HG03103 (cell line): ENCODE measurements around the gene NSL1.
"Not testable (repeated sequence)": the region's sequence is repeated elsewhere in the genome, so short reads cannot be mapped to it uniquely, and the experiment has no call there.

ENCODE experiments used
- ATAC-seq: cut with Tn5 transposase; IDR thresholded peaks from one replicate; pipeline ENCODE4 v1.9.1; 2021; ENCODE audit warnings: low read depth; ENCODE audit not compliant: unreplicated experiment

NSL1 gene

GRCh38 chr1:212785871-212786270, 5.7 kb downstream of the NSL1 start:
- ATAC-seq = no peak

DNA sequence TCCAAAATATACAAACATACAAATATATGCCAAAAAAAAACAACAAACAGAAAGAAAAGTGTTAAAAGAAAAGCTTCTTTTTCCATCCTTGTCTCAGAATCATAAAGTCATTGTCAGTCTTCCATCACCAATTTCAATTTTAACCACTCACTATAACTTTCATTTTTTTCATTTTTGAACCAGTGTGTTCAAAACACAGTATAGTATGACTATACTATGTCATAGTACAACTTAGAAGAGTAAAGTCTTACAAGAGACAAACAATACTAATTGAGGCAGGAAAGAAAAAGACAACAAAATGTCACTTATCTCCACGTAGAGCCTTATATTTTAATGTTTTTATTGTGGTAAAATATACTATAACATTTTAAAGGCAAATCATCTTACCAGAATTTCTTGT, 7.6 kb downstream of the NSL1 start:
- ATAC-seq = no peak

DNA sequence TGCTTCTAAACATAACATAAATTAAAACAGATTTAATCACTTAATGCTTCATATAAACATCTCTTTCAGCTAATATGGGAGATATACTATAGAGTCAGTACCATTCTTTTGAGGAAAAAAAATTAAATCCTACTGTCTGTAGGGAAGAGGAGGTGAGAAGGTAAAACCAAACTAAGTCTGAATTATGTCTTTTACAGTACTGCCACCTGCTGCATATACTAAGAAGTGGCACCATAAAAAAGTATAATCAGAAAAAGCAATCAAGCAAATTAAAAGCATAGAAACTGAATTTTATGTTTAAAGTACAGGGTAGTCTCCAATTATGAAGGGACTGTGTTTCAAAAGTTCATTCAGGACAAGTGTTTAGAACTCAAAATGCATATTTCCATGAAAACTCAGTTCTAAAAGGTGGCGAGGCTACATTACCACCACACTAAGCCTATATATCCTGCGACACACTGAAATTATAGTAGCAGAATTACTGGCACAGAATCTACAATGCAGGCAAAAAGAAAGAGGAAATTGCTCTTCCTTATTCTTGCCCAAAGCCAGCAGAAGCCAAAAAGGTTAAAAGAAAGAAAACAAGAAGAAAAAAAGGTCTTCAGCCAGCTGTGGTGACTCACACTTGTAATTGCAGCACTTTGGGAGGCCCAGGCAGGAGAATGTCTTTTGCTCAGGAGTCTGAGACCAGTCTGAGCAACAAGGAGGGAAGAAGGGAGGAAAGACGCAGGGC, 9.0 kb downstream of the NSL1 start:
- no peak for ATAC-seq

DNA sequence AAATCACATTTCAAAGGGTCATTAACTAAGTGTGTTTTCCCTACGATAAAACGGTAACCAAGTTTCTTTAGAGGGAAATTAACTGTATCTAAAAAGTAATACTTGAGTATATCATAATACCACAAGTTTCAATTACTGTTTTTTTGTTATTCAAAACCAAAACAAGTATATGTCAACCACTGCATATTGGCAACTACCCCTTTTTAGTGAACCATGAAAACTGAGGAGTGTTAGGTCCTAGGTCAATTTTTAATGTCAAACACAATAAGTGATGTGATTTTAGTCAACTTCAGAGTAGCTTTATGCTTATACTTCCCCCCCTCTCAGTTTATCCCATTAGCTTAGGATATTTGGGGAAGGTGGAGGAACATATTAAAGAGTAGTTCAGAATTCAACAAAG, 10.4 kb downstream of the NSL1 start:
- no peak for ATAC-seq

DNA sequence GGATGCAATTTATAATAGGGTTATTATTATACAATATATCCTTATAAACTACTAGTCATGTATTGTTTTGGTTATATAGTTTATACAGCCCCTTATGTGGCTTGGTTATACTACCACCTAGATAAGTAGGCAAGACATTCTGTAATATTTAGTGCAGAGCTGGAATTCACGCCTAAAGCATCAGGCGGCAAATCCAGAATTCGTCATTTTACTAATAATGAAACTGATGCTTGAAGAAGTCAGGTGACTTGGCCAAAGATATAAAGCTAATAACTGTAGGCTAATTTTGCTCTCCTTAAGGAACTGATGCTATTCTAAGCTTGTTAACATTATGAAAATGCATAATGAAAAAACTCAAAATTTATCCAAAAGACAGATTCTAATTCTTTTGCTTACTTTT, 10.8 kb downstream of the NSL1 start:
- ATAC-seq = no peak

DNA sequence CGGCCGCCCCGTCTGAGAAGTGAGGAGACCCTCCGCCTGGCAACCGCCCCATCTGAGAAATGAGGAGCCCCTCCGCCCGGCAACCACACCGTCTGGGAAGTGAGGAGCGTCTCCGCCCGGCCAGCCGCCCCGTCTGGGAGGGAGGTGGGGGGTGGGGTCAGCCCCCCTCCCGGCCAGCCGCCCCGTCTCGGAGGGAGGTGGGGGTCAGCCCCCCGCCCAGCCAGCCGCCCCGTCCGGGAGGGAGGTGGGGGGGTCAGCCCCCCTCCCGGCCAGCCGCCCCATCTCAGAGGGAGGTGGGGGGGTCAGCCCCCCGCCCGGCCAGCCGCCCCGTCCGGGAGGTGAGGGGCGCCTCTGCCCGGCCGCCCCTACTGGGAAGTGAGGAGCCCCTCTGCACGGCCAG, 12.5 kb downstream of the NSL1 start:
- not testable (repeated sequence) for ATAC-seq

DNA sequence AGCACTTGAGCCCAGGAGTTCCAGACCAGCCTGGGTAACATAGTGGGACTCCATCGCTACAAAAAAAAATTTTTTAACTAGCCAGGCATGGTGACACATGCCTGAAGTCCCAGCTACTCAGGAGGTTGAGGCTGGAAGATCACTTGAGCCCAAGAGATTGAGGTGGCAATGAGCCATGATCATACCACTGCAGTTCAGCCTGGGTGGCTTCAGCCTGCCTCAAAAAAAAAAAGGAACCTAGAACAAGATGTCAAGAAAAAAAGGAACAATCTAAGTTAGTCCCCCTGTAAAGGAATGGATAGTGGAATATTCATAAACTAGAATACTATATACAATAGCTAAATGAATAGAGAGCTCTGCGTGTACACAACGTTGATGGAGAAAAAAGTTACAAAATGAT, 14.4 kb downstream of the NSL1 start:
- no peak for ATAC-seq

DNA sequence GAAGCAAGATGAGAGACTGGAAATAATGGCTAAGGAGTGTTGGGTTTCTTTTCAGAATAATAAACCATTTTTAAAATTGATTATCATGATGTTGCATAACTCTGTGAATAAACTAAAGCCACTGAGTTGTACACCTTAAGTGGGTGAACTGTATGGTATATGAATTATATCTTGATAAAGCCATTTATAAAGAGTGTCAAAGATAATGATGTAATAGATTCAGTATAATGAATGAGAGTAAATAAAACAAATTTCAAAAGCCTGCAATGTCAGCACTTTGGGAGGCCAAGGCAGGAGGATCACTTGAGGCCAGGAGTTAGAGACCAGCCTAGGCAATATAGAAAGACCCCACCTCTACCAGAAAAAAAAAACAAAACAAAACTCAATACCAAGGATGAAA, 16.3 kb downstream of the NSL1 start:
- no peak for ATAC-seq

- no peak for ATAC-seq
Observed at GRCh38 chr1:212774584-212774983, 17.0 kb downstream of the NSL1 start.

DNA sequence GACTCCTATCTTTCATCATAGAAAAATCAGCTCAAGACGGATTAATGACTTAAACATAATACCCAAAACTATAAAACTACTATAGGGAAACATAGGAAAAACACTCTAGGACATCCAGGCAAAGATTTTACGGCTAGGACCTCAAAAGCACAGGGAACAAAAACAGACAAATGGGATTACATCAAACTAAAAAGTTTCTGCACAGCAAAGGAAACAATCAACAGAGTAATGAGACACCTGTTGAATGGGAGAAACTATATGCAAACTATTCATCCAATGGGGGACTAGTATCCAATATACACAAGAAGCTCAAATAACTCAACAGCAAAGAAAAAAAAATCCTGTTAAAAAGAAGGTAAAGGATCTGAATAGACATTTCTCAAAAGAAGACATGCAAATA, 18.6 kb downstream of the NSL1 start:
- no peak for ATAC-seq

- ATAC-seq = no peak
Observed at GRCh38 chr1:212771341-212771740, 20.2 kb downstream of the NSL1 start.

- no peak for ATAC-seq
Observed at GRCh38 chr1:212769459-212770167, 22.0 kb downstream of the NSL1 start.

DNA sequence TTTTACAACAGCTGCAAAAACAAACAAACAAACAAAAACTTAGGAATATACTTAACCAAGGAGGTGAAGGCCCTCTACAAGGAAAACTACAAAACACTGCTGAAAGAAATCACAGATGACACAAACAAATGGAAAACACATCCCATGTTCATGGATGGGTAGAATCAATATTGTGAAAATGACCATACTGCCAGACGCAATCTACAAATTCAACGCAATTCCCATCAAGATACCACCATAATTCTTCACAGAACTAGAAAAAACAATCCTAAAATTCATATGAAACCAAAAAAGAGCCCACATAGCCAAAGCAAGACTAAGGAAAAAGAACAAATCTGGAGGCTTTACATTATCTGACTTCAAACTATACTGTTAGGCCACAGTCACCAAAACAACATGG, 24.8 kb downstream of the NSL1 start:
- ATAC-seq = not testable (repeated sequence)

GRCh38 chr1:212764718-212765281, 26.8 kb downstream of the NSL1 start:
- not testable (repeated sequence) for ATAC-seq

GRCh38 chr1:212762839-212763238, 28.7 kb downstream of the NSL1 start:
- no peak for ATAC-seq

- no peak for ATAC-seq
Observed at GRCh38 chr1:212762234-212762633, 29.3 kb downstream of the NSL1 start.

DNA sequence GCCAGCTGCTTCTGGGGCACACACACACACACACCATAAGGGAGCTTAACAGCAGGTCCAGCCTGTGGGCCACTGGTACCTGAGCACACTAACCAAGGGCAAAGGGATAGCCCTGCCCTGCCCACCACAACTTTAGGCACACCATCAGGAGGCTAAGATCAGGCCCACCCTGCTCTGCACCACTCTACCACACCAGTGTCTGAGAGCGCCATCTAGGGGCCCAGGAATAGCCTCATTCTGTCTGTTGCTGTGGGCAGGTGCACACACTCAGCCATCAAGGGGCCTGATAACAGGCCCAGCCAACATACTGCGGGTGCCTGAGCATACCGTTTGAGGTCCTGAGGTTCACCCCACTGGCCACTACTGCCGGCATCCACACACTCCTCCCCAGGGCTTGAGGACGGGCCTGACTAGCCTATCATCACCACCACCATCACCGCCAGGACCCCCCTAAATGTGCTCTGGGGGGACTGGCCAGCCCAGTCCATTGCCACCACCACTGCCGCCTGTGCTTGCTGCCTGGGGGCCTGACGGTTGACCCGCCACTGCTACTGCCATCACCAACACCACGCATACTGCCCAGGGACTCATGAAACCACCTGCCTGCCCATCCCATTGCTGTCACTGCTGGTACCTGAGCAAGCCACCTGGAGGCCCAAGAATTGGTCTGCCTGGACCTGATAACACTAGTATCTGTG, 31.3 kb downstream of the NSL1 start:
- no peak for ATAC-seq

GRCh38 chr1:212759683-212760082, 31.9 kb downstream of the NSL1 start:
- ATAC-seq = no peak

DNA sequence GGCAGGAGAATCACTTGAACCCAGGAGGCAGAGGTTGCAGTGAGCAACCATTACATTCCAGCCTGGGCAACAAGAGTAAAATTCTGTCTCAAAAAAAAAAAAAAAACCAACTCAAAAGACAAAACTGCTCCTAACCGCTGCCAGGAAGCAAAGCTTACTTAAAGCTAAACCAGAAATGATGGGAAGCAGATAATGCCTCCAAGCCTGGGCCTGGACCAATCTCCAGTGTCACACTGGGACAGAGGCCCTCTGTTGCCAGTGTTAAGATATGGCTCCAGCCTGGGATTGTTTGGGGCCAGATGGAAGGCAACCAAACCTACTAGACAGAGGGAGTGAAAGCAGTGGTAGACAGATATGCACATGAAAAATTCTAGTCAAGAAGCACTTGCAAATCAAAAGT, 36.9 kb downstream of the NSL1 start:
- ATAC-seq = no peak

GRCh38 chr1:212754193-212754592, 37.4 kb downstream of the NSL1 start:
- ATAC-seq = no peak

DNA sequence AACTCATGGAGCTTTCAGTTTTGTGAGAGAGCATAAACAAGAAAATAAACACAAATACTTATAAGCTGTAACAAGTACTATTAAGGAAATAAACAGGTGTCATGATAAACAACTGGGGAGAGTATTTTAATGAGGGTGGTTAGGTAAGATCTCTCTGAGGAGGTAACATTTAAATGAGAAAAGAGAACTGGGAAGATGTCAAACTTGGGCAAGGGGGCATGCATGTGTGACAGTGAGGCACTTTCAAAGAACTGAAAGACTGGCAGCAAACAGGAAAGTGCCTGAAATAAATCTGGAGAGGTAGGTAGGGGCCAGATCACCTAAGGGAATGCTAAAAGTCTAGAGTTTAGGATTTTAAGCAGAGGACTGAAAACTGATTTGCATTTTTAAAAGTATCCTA, 37.8 kb downstream of the NSL1 start:
- no peak for ATAC-seq
